HG03108 (cell line): ENCODE measurements around the gene PIGO.

ENCODE experiments used
- ATAC-seq: cut with Tn5 transposase; IDR thresholded peaks from one replicate; pipeline ENCODE4 v1.9.1; 2021; ENCODE audit warnings: moderate library complexity; ENCODE audit not compliant: unreplicated experiment

The PIGO gene

DNA sequence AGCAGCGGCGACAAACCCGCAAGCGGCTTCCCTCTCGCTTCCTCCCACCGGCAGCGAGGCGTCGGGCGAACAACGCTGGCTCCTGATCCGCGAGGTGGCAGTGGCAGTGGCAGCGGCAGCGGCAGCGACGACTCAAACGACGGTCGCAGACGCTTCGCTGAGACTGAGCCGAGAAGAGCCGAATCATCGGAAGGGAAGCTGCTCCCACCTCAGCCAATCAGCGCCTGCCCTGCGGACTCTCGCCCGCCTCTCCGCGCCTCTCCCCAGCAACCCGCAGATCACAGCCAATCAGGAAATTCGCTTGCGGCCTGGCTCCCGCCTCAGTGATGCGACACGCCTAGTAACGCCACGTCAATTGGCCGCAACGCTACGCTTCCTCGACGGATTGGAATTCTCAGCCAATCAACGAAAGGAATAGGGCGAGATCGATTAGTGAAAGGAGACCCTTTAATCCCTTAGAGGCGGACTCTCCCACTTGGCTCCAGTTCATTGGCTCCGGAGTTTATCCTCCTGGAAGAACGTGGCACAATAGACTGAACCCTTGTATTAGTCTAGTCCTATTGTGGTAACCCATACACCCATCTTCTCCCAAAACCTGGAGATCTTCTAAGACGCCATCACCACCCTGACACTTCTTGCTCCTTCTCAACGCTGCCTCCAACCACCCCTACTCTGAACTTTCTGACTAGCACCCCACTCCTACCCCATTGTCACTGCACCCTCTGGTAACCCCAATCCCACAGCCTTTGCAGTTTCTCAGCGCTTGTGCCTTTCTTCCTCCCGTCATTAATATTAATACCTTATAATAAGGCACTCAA, 23.7 kb downstream of the PIGO start, which contains the start of gene VCP:
Gene VCP, minus strand, starts transcription at position 165 of the 818 bp plus-strand sequence. CDS start 272 bp downstream, outside the sequence.
- ATAC-seq: peak; percentile 77

DNA sequence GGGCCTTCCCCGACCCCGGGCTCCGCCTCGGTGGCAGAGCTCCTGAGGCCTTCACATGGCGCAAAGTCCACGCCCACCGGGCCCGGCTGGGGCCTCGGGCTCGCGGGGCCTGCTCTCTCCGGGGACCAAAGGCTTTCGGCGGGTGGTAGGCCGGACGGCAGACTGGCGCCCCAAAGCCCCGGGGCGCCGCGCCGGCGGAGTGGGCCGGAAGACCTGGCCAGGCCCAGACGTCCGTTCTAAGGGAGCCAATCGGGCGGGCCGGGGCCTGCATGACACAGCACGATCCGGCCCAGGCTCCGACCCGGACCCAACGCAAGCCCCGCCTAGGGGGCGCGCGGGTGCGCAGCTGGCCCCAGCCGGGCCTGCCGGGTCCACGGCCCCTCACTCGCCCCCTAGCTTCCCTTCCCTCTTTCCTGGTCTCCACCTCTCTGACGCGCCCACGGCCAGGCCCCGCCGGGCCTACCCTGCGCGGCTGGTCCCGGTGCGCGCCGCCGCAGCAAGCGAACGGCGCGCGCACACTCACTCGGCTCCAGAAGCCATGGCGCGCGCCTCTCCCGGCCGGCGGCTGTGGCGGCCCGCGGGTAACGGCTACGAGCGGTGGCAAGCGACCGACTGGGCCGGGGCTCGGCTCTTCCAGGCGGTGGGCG, 24.5 kb downstream of the PIGO start:
- ATAC-seq: peak; percentile 47

DNA sequence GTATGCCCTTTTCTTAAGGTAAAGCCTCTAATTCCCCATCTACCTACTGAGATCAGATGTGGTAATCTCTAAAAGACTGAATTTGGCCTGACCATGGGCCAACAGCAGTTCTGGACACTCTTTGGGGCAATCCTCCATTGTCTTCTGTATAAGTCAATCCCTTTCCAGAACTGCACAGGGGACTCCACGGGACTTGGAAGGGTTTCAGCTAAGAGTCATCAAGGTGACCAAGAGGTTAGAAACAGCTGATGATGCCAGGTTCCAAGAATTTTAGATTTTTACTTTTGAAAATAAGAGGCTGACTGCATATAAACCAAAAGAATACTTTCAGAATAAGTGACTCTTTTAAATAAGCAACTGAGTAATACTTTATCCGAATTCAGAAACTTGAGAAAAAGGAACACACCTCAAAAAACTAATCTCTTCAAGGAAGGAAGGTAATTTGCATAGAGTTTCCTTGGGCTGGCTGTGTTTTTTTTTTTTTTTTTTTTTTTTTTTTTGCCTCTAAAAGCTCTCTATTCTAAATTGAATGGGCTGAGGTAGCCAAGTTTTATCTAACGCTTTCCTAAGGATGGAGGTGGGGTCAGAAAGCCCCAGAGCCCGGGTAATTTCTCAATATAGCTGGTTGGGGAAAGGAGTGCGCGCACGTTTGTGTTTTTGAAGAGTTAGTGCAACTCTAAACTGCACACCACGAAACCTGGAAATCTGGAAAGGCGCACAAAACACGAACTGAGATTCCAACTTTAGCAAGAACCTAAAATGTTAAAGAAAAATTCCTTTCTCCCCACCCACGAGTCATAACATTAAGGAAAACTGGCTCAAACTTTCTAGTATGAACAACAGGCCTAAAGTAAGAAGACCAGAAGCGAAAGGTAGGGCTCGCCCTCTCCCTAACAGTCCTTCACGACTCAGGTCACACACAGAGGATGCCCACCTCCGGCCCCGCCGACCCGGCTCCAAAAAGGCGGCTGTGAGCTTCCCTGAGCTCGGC, 25.3 kb downstream of the PIGO start:
- ATAC-seq: no peak

DNA sequence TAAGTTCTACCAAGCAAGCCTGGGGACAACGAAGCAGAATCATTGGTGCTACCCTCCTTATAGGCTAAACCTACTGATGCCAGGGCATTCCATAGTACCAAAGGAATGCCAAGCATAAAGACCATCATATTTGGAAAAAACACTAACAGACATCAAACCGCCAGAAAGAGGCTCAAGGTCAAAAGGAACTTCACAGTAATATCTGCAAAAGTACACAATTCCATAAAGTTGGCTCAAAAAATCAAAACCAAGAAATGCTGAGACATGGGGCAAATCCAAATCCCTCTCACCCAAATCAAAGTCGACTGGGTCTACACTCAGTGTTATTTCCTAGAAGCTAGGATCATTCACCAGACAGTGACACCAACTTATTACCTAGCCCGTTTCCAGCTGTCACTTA, 27.4 kb downstream of the PIGO start:
- ATAC-seq: no peak

DNA sequence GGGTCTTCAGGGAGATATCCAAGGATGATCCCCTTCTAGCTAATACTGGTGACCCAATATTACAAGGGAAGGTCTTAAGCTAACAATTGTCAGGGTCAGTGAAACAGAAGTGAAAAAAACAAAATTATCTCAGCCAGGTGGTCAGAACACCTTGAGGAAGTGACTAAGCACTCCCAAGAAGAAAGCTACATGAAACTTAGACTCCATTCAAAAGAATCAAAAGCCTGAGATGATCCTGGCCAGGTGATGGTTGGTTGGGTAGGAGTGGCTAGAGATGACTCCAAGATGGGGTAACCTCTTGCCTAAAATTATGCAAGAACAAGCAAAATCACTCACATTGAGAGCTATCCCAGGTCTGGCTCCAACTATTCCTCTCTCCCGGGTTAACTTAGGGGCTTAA, 29.3 kb downstream of the PIGO start:
- no peak for ATAC-seq

DNA sequence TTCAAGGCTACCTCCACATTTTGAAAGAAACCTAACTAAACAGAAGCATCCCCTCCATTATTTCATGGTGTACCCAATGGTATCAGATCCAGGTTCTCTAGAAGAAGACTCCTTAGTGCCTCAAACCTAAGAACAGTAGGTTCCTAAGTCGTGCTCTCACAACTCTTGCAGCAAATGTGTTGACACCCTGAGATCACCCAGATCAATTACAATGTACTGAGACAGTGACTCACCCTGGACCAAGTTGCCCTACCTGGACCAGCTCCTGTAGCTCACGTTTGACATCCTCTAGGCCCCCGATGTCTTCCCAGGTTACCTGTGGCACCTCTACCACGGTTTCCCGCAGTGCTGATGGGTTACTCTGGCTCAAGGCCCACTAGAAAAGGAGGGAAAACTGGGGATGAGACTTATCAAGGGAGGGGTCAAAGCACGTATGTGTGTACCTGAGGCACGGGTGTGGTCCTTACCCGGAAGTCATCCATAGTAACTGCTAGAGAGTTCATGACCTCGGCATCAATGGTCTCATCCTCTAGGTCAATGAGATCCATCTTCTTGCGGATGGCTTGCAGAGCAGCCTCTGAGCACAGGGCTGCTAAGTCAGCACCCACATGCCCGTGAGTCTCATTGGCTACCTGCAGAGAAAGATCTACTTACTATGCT, 35.7 kb downstream of the PIGO start:
- no peak for ATAC-seq

DNA sequence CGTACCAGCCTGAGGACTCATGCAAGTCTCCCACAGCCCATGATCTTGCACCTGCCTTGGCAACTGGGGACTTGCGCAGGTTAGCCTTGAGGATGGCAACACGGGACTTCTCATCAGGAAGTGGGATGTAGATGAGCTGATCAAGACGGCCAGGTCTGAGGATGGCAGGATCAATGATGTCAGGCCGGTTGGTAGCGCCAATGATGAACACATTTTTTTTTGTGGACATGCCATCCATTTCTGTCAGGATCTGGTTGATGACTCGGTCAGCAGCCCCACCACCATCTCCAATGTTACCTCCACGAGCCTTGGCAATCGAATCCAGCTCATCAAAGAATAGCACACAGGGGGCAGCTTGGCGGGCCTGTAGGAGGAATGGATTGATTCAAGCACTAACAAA, 37.0 kb downstream of the PIGO start:
- no peak for ATAC-seq

DNA sequence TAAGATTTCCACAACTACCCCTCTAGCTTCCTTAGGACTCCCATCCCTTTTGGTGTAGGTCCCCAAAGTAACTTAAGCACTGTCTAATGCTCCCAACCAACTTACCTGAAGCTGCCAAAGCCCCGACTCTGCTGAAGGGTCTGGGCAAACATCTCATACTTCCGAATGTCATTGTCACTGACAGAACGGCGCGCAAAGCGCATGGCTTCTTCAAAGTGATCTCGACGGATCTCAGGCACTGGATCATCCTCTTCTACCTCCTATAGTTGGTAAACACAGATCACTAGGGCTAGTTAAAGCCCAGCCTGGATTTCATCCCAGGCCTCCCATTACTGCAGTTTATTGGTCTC, 39.1 kb downstream of the PIGO start:
- ATAC-seq: no peak

DNA sequence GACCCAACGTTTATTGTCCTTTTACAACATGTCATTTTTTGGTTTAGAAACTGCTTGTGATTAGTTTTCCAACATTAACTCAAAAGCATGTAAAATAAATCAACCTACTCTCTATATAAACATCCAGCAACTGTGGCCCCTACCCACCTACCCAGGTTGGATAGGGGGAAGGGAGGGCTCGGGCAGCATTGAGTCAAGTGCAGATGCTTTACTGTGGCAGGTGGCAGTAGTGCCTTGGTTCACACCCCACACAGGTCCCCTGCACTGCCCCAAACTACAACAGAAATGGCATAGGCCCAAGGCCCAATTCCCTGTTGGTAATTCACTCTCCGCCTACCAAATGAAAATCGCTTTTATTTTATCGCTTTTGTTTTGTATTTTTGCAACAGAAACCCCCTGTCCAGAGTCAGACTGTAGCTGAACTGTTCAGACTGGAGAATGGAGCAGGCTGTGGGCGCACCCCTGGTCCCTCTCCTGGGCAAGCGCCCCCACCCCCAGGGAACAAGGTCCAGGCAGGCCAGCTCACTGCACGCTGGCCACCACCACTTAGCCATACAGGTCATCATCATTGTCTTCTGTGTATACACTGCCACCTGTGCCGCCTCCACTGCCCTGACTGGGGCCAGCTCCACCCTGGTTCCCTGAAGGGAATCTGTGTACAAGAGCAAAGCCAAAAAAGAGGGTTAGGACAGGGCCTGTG, 39.7 kb downstream of the PIGO start:
- ATAC-seq: no peak

DNA sequence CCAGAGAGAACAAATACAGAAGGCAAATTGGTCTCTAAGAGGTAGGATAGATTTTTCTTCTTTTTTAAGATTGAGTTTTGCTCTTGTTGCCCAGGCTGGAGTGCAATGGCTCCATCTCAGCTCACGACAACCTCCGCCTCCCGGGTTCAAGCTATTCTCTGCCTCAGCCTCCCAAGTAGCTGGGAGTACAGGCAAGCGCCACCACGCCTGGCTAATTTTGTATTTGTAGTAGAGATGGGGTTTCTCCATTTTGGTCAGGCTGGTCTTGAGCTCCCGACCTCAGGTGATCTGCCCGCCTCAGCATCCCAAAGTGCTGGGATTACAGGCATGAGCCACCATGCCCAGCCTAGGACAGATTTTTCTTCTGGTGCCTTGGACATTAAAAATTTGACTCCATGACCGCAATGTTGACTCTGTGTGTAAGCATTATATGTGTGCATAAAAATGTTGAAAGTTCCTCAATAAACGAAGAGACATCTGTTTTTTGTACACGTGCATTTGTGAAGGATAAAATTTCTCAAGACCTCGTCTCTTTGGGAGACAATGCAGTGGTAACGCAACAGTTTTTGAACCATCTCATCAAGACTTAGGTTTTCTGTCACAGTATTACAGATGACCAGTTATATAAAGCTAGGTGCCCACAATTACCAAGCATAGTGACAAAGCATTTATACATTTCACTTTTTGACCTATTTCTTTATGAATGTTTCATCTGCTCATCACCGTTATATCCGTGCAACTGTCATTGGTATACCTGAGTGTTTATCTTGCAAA, 41.3 kb downstream of the PIGO start:
- no peak for ATAC-seq

DNA sequence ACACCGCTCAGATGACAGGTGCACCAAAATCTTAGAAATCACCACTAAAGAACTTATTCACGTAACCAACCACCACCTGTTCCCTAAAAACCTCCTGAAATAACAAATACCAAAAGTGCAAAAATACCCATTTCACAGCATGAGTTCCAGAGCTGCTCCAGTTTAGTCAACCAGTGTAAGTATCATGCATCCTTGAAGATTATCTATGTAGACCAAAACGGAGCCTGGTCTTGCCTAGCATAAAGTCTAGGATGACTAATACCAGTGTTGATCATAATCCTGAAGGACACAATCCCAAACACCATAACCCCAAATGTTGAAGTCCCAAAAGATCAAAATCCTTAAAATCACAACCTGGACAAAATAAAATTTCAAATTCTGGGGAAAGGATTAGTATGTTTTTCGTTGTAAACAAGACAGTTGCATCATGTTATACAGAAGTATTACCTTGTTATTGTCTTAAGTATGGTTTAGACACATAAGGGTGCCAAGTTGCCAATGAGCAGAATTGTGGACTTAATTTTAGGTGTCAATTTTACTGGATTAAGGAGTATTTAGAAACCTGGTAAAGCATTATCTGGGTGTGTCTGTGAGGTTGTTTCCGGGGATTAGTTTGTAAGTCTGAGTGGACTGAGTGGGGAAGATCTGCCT, 42.1 kb downstream of the PIGO start:
- no peak for ATAC-seq

DNA sequence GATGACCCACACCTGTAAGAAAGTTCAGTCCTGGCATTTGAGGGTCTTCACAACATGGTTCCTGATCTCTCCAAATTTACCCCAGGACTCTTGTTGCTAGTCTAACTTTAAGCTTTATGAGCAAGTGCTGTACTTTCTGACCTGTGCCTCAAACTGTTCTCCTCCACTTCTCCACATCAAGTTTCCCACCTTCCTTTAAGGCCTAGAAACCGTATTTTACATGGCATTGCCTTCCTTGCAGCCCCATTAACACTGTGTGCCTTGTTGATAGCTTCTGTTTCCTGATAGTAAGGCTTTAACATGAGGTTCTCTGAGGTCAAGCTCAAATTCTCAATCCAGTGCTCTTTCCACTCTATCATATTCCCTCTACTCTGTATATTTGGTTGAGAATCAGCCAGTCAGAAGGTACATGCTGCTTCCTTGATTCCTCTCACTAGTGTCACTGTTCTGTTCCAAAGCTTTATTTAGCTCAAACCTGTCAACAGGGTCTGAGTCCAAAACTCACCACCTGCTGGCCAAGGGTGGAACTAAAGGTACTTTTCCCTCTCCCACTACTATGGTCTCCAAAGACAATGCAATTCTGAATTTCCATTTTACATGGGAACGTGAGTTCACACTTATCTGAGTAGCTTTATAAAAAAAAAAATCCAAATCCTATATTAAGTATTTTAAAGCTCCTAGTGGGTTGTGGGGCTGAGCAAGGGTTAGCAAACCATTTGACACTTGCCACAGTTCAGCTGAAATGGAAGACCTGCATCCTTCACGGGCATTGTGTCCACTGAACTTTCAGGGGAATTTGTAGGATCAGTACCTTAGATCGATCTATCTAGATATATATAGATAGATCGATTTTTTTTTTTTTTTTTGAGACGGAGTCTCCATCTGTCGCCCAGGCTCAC, 45.1 kb downstream of the PIGO start:
- ATAC-seq: no peak

DNA sequence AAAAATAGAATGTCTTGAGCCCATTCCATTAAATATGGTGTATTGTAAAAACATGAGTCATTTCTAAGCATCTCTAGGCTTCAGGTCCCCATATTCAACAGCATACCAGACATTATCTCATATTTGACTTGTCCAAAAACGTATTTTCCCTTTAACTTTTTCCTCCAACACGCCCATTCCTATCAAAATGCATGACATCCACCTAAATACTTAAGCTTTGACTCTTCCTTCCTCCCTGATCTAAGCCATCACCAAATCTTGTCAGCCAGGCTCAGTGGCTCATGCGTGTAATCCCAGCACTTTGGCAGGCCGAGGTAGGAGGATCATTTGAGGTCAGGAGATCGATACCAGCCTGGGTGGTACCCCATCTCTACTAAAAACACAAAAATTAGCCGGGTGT, 47.9 kb downstream of the PIGO start:
- no peak for ATAC-seq

DNA sequence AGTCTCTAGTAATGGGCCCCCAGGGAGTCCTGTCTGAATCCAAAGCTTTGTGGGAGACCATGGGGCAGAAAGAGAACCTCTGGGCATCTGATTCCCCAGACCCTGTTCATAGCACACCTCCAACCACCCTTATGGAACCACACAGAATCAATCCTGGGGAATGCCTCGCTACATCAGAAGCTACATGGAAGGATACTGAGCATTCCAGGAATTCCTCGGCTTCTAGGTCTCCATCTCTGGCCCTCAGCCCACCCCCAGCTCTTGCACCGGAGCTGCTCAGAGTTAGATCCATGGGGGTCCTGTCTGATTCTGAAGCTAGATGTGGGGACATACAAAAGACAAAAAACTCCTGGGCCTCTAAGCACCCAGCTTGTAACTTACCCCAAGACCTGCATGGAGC, 52.3 kb downstream of the PIGO start:
- no peak for ATAC-seq

DNA sequence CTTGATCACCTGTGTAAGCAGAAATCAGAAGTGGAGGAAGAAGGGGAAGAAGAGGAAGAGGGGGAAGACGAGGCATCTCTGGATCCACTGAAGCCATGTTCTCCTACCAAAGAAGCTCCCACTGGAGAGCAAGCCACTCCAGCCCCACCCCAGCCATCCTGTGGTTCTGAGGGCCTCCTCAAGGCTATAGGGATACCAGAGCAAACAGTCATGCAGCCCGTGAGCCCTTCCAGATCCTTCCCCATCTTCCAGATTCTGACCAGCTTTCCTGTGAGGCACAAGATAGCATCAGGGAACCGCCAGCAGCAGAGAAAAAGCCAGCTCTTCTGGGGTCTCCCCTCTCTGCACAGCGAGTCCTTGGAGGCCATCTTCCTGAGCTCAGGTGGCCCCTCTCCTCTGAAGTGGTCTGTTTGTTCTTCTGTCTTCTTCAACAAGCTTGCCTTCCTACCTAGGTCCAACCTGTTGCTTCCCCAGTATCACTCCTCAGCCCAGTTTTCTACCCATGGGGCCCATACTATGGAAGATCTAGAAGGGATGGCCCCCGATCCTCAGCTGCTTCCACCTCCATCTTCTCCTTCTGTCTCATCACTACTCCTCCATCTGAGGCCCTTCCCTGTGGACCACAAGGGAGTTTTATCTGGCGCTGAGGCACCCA, 53.4 kb downstream of the PIGO start:
- no peak for ATAC-seq

DNA sequence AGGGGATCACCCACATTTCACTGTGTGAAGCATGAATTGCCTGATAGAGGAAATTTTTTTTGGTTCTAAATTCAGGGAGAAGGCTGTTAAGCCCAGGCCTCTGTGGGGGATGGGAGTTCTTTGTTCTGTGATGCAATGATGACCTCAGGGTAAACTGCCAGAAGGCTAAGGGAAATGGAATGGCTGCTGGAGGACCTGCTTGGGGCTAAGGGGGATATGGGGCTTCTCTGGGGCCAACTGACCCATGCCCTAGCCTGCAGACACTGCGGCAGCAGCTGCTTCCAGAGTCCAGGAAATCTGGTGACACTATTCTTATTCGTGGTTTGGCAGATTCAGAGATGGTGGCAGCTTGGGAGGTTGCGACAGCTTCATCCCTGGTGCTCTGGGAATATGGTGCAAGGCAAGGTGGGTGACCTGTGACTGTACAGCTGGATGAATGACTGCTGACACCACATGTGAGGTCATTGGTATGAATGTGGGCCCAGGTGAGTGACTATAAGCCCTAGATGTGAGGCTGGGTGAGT, 54.2 kb downstream of the PIGO start:
- no peak for ATAC-seq
